Keratinocyte (primary cell): ENCODE results near the gene FIBP. TPM values are rescaled to one million over a fixed set of nuclear protein-coding genes. Genes with fewer than 3 reads are reported as not detected.

Experiments
- DNase-seq: peaks from one replicate; pipeline ENCODE4 v3.0.0-alpha.2; 2011; ENCODE audit warnings: low read depth, missing footprints, low spot score
- FAIRE-seq: peaks from 2 replicates; lab custom pipeline; 2011; peaks lifted over from hg19 to GRCh38; lab: Jason Lieb, UNC
- H2AFZ ChIP-seq: 2 replicates; pipeline ENCODE4 v1.6.0; 2012; ENCODE audit warnings: low read length, control low read depth, inconsistent platforms; ENCODE audit not compliant: control insufficient read depth
- H3K27ac ChIP-seq: 2 replicates; pipeline ENCODE4 v1.5.1; 2011; ENCODE audit warnings: low read length; ENCODE audit not compliant: control insufficient read depth, insufficient read depth
- H3K27me3 ChIP-seq: 3 replicates; pipeline ENCODE4 v1.6.0; 2011; ENCODE audit warnings: low read length; ENCODE audit not compliant: control insufficient read depth, insufficient read depth; ENCODE audit errors: extremely low read depth
- H3K36me3 ChIP-seq, 2 experiments: 2 replicates in 1 of 2; 3 replicates in 1 of 2; pipeline ENCODE4 v1.5.1; 2011; ENCODE audit warnings: low read length in 2 of 2, mild to moderate bottlenecking in 1 of 2; ENCODE audit not compliant: control insufficient read depth in 2 of 2, insufficient read depth in 2 of 2; ENCODE audit errors: extremely low read depth in 1 of 2
- H3K4me1 ChIP-seq: 3 replicates; pipeline ENCODE4 v1.5.1; 2011; ENCODE audit warnings: low read length; ENCODE audit not compliant: control insufficient read depth, insufficient read depth; ENCODE audit errors: extremely low read depth
- H3K4me2 ChIP-seq: 3 replicates; pipeline ENCODE4 v1.6.0; 2011; ENCODE audit warnings: low read depth, low read length; ENCODE audit not compliant: control insufficient read depth, insufficient read depth; ENCODE audit errors: extremely low read depth
- H3K4me3 ChIP-seq, 3 experiments: fragments of 200-600 bp in 1 of 3; sonication (generic) in 1 of 3; 2 replicates in 2 of 3; 3 replicates in 1 of 3; pipeline ENCODE4 v1.5.1; 2011 to 2016; ENCODE audit warnings: low read length in 3 of 3, mild to moderate bottlenecking in 3 of 3, control low read depth in 2 of 3, inconsistent platforms in 1 of 3, low read depth in 1 of 3, mixed read lengths in 1 of 3, mixed run types in 1 of 3, moderate library complexity in 1 of 3; ENCODE audit not compliant: control insufficient read depth in 2 of 3, insufficient read depth in 2 of 3; ENCODE audit errors: extremely low read depth in 1 of 3
- H3K79me2 ChIP-seq: 2 replicates; pipeline ENCODE4 v1.6.0; 2012; ENCODE audit warnings: low read length; ENCODE audit not compliant: control insufficient read depth, insufficient read depth
- H3K9ac ChIP-seq: 3 replicates; pipeline ENCODE4 v1.6.0; 2011; ENCODE audit warnings: low read length; ENCODE audit not compliant: control insufficient read depth, insufficient read depth; ENCODE audit errors: extremely low read depth
- H3K9me1 ChIP-seq: 3 replicates; pipeline ENCODE4 v1.6.0; 2011; ENCODE audit warnings: low read length; ENCODE audit not compliant: control insufficient read depth, insufficient read depth; ENCODE audit errors: extremely low read depth
- H3K9me3 ChIP-seq: 2 replicates; pipeline ENCODE4 v1.5.1; 2012; ENCODE audit warnings: low read depth, low read length; ENCODE audit not compliant: control insufficient read depth
- H4K20me1 ChIP-seq: 3 replicates; pipeline ENCODE4 v1.6.0; 2011; ENCODE audit warnings: low read length; ENCODE audit not compliant: control insufficient read depth, insufficient read depth; ENCODE audit errors: extremely low read depth
- EZH2 ChIP-seq: IDR thresholded peaks from one replicate; pipeline ENCODE4 v1.6.1; 2012; ENCODE audit warnings: inconsistent platforms, mild to moderate bottlenecking, low read length, moderate library complexity
- dilution Hi-C: fragments of 300-500 bp; cut with MboI; formaldehyde crosslinking; loops from one replicate; pipeline ENCODE4 v1.7.0; 2020; ENCODE audit warnings: low sequenced_read_pairs; ENCODE audit not compliant: extremely low pct_ligation_motif_present
- polyA plus RNA-seq, 5 experiments: library from polyadenylated mRNA; depleted of rRNA in 3 of 5; stranded (reverse) in 3 of 5; stranded (forward) in 1 of 5; unstranded in 1 of 5; fragments of >200 nt; gene quantifications; 1 replicate in 1 of 5; 2 replicates in 3 of 5; 3 replicates in 1 of 5; pipeline versions ENCODE4 v1.2.1 to v1.2.3, GENCODE V29; 2011 to 2012; ENCODE audit warnings: missing spikeins in 2 of 5, low read depth in 1 of 5, low replicate concordance in 1 of 5
- TF ChIP-seq, protein P1 (sequence below), 3 experiments: IDR thresholded peaks in 1 of 3; conservative IDR thresholded peaks in 1 of 3; optimal IDR thresholded peaks in 1 of 3; 2 replicates in 2 of 3; 3 replicates in 1 of 3; pipeline versions ENCODE3 to v1.5.1; 2011; ENCODE audit warnings: low read length in 3 of 3, mild to moderate bottlenecking in 3 of 3, moderate library complexity in 2 of 3, control low read depth in 1 of 3, inconsistent platforms in 1 of 3; ENCODE audit not compliant: insufficient read depth in 2 of 3; ENCODE audit errors: extremely low read depth in 1 of 3

FIBP gene
- polyA plus RNA-seq, 1 donor (not counting 4 experiments of a cell fraction or from before 2014, with no cell fraction given), result 95.1 TPM

DNA sequence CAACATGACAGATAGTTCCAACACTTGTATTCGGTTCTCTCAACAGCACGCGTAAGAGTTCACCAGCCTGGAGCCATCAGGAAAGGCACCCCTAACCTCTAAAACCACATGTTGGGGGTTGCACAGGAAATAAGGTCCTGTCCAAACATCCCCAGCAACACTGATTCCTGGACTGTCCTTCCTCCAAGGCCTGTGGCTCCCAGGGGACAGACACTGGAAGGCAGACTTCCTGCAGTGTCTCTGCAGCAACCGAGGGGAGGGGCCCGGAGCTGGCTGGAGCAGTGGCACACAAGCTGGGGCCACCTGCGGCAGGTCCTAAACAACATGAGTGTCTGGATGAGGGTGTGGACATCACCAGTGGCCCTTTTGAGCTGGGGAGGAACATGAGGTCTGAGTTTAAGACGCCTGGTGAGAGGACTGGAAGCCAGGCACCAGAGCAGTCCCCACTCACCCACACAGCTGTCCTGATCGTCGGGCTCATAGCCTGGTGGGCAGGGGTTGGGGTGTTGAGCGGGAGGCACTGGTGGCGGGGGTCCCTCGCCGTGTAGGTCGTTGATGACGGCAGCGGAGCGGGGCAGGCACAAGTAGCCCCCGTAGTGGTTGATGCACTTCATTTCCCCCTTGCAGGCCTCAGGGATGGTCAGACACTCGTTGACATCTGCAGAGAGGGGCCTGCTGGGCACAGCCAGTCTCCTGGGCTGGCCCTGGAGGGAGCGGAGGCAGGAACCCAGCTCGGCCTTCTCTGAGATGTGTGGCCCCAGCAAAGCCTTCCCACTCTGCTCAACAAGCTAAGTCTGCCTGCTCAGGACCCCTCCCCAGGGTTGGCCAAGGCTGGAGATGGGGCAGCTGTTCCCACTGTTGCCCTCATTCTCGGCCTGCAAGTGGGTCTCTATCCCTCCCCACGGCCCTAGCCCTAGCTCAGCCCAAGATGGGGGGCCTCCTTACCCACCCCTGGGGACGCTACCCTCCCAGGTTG is 17.3 kb downstream of the FIBP start:
- Histone ChIP-seq H3K9me1 (no peaks in the 10 kb centered on the region), H3K9me3 (no peaks in the 10 kb centered on the region), H4K20me1 (no peaks in the 10 kb centered on the region), H3K36me3 (peaks cover 2 to 12% of the 10 kb centered on the region in 2 experiments), H3K27me3 (no peaks in the 10 kb centered on the region), H3K9ac (no peak overlapping the region), H3K79me2 (no peaks in the 10 kb centered on the region), H3K4me1 (no peaks in the 10 kb centered on the region), H3K27ac (no peak overlapping the region), H3K4me3 (no peak overlapping the region), H3K4me2 (no peak overlapping the region), H2AFZ (no peak overlapping the region)
- TF ChIP-seq EZH2, result no peak
- TF ChIP-seq, protein P1, sequence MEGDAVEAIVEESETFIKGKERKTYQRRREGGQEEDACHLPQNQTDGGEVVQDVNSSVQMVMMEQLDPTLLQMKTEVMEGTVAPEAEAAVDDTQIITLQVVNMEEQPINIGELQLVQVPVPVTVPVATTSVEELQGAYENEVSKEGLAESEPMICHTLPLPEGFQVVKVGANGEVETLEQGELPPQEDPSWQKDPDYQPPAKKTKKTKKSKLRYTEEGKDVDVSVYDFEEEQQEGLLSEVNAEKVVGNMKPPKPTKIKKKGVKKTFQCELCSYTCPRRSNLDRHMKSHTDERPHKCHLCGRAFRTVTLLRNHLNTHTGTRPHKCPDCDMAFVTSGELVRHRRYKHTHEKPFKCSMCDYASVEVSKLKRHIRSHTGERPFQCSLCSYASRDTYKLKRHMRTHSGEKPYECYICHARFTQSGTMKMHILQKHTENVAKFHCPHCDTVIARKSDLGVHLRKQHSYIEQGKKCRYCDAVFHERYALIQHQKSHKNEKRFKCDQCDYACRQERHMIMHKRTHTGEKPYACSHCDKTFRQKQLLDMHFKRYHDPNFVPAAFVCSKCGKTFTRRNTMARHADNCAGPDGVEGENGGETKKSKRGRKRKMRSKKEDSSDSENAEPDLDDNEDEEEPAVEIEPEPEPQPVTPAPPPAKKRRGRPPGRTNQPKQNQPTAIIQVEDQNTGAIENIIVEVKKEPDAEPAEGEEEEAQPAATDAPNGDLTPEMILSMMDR (optimal IDR thresholded peaks at IDR 0.05 in 1 of 3, IDR thresholded peaks at IDR 0.05 in 1 of 3, conservative IDR thresholded peaks at IDR 0.05 in 1 of 3; ENCODE audit: extremely low read depth in 1 of 3, insufficient read depth in 2 of 3, low read length in 3 of 3), result no peak
- DNase-seq, result no peak
- no peak for FAIRE-seq
- dilution Hi-C loops, result no loop called here

DNA sequence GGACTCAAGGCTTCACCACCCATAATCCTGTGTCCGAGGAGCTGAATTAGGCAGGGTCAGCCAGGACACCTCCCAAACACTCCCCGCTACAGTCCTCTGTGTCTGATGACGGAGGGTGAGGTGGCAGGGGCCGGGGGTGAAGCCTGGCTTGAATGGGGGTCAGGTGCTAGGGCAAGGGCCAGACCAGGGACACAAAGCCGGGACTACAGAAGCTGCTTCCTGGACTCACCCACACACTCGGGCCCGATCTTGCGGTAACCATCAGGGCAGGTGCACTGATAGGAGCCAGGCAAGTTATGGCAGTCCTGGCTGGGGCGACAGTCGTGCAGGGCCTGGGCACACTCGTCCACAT is 18.0 kb downstream of the FIBP start:
- Histone ChIP-seq H3K9ac (no peak overlapping the region), H3K27me3 (no peaks in the 10 kb centered on the region), H3K9me3 (no peaks in the 10 kb centered on the region), H4K20me1 (no peaks in the 10 kb centered on the region), H3K27ac (no peak overlapping the region), H3K36me3 (peaks cover 7 to 16% of the 10 kb centered on the region in 2 experiments), H3K4me3 (no peak overlapping the region), H3K4me1 (no peaks in the 10 kb centered on the region), H3K4me2 (no peak overlapping the region), H3K9me1 (no peaks in the 10 kb centered on the region), H2AFZ (no peak overlapping the region), H3K79me2 (no peaks in the 10 kb centered on the region)
- no peak for TF ChIP-seq EZH2
- TF ChIP-seq, protein P1 (optimal IDR thresholded peaks at IDR 0.05 in 1 of 3, IDR thresholded peaks at IDR 0.05 in 1 of 3, conservative IDR thresholded peaks at IDR 0.05 in 1 of 3; ENCODE audit: extremely low read depth in 1 of 3, insufficient read depth in 2 of 3, low read length in 3 of 3), result no peak
- FAIRE-seq, result no peak
- dilution Hi-C loops, result no loop called here
- DNase-seq, result no peak
